NCI-H748 treated with DMSO at 0.1 percent for 48 hours (cell line): ENCODE results near the gene DUSP8.

ENCODE experiments used
- DNase-seq: peaks from one replicate; lab custom pipeline; 2025; lab: John Stamatoyannopoulos, UW

The DUSP8 gene

DNA sequence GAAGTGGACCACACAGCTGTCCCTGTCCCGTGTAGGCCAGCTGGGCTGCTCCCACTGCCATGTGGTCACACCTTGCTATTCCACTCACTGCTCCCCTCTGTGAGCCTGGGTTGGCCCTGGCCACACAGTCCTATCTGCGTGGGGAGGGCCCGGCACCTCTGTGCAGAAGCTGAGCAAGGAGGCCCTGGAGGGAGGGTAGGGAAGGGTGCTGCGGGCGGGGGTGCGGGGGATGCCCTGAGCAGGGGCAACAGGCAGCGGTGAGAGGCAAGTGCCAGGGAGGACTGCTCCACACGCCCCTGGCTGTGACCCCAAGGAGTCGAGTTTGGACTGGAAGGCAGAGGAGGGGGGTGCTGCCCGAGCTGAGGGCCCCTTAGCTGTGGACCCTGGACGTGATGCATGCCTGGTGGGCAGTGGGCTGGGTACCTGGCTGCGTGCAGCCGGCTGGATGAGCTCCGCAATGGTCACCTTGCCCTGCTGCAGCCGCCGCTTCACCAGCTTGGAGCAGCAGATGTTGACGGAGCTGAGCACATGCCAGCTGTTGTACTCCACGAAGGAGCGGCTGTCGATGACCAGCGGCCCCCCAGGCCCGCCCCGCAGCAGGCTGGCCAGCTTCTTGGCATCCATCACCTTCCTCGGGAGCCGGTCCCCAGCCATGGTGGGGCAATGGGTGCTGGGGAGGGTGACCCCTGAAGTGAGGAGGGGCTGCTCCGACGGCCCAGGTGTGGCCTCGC lies 6.7 kb downstream of the DUSP8 start:
- no peak for DNase-seq

- no peak for DNase-seq
These were observed 7.4 kb downstream of the DUSP8 start for GRCh38 chr11:1564535-1565172.

DNA sequence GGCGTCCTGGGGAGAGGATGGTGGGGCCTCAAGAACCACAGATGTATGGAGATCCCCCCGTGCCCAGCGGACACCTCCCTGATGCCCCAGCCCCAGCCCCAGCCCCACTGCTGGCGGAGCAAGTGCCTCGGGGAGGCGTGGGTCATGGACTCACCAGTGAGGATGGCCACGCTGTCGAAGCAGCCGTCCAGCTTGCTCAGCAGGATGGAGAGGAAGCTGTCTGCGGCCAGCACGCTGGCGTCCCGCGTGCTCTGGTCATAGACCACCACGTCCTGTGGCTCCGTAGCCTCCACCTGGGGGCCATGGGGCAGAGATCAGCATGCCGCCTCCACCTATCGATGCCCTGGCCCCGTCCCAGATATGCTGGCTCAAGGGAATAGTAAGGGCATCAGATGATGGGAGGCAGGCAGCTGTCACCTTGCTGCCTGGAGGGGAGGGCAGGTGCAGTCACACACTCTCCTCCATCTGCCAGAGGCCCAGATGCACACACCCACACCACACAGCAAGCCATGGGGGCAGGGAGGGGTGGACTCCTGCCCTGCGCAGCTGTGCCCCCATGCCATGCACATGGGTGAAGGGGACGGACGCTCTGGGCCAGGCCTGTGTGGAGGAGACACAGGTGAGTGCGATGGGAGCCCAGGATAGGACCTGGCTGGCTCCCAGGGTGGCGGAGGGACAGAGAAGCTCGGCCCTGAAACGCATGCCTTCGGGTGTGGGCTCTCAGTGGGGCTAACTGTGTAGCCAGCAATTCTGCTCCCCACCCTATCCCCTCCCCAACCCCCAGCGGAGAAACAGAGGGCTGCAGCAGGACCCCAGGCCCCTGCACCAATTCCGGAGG lies 8.2 kb downstream of the DUSP8 start:
- DNase-seq, result no peak

- DNase-seq, result no peak
These were observed 8.9 kb downstream of the DUSP8 start for GRCh38 chr11:1563149-1563638.

DNA sequence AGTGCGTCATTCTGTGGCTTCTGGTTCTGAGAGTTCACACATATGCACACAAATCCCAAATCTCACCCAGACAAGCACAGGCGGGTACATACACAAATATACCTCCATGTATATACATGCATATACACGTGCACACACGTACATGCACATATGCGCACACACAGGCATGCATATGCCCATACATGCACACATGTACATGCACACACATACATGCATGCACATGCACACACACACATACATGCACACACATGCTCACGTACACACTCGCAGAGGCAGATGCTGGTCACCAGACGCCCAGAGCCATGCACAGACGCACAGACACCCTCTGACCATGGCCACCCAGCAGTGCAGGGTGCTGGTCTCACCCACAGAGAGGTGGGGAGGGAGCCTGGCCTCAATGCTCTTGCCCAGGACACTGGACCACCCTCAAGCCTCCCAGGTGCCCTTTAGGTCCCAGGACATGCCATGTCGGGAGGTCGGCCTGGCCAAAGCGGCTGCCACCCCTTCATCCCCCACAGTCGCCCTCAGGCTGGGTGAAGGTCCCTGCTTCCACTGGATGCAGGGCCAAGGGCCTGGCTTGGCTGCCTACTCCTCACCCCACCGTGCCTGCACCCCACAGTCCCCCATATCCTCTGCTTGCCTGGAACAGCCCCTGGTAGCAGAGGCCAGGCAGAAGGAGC lies 9.5 kb downstream of the DUSP8 start:
- no peak for DNase-seq

DNA sequence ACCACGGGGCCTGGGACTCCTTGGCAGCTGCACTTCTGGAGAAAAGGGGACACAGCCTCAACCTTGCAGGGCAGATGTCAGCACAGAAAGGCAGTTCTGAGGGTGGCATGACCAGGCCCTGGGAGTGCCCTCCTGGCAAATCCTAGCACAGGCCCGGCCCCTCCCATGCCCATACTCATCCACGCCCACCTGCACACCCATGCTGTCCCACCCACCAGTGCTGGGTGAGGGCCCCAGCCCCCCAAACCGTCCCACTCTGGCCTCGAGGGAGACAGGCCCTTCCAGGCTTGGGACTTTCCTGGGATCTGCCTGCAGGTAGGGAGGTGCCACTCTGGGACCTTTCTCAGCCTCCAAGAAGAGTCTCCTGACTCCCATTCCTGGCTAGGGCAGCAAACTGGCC lies 10.1 kb downstream of the DUSP8 start:
- no peak for DNase-seq

DNA sequence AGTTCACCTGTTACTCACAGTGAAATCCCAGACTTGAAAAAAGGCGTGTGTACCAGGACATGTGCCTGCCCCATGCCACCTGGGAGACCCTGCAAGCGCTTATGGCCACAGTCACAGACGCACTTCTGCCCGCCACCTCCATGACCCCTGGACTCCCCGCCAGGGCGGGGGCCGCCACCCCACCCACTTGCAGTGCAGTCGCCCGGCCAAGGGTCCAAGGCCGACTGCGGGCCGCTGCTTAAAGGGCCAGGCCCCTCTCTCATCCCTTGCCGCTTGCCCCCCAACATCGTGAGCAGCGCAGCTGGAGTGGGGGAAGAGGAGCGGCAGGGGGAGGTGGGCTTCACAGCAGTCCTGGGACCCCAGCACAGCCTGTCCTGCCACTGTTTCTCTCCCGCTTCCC lies 10.8 kb downstream of the DUSP8 start:
- DNase-seq, result no peak

DNA sequence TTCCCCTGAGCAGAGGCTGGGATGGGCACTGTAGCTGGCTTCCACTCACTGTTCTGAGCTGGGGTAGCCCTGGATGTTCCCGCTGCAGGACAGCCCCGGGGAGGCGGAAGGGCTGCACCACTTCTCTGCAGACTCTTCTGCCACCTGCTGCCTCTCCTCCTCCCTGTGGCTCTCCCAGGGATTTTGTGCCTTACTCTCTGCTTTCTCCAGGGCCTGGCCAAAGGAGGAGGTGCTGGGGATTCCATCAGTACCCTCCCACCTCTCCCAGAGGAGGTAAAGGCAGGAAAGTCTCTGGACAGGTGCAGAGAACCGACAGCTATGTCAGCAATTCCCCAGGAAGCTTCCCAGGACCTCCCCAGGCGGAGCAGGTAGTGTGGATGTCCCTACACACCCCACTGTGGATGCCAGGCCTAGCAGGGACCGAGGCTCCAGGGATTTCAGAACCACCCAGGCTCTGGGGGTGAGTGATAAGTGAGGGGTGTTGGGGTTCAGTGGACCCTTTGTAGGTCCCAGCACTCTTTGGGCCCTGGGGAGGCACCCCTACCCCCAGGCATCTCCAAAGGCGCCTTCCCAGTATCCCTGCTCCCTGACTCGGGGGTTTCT lies 11.3 kb downstream of the DUSP8 start:
- DNase-seq, result no peak

DNA sequence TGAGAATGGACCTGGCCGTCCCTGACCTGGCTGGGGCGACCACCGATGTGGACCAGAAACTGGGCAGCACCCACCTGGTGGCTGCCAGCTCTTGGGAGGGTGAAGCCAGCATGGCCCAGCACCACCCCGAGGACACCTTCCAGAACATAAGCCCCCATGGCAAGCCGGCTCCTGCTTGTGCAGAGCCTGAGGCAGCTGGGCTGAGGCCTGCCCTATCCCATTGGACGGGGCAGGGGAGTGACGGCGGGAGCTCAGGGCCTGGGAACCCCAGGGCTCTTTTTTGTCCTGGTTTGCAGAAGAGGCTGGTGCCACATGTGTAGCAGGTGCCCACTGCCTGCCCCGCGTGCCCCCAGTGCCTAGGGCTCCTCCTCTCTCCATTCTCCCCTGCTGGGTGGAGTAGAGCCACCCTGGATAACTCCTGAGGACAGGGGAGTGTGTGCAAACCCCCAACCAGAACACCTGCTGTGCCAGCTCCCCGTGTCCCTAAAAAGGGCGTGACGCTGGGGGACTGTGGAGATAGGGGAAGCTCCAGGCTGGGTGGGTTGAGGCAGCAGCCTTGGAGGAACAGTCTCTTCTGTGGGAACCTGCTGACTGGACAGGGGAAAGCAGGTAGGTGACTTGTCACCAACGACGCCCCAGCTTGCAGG lies 11.9 kb downstream of the DUSP8 start:
- DNase-seq, result no peak

- DNase-seq, result no peak
These were observed 12.7 kb downstream of the DUSP8 start for GRCh38 chr11:1559111-1559951.

- no peak for DNase-seq
These were observed 13.3 kb downstream of the DUSP8 start for GRCh38 chr11:1558775-1559110.

DNA sequence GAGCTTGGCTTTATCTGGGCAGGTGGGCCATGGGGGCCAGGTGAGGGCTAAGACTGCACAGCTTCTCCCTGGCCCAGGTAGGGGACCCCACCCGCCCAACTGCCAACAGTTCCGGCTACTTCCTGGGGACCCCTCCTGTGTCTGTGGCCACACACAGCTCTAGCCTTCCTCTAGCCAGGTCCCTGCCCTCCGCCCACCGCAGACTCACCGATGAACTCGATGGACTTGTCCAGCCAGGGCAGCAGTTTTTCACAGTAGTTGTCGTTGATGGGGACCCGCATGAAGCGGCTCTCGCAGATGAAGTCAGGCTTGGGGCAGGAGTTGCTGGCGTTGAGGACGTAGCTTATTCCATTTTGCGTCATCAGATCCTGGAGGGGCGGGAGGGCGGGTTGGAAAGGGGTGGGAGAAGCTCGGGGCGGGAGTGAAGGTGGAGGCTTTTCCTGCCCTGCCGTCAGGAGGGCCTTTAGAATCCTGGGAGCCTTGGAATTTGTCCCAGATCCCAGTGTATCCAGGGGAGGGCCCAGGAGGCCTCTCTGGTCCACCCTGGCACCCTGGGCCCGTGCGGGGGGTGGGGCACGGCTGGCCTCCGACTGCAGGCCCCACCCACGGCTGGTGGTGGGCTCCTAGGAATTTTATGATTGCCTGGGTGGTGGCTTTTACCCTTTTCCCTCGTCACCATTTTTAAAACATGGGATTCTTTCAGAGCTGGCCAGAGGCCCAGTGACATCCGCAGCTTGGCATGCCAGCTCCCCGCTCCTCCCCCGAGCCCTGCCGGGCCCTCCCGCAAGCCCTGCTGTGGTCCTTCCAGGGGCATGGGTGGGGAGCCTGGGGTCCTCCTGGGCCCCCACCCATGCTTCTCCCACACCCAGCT lies 13.9 kb downstream of the DUSP8 start:
- no peak for DNase-seq

DNA sequence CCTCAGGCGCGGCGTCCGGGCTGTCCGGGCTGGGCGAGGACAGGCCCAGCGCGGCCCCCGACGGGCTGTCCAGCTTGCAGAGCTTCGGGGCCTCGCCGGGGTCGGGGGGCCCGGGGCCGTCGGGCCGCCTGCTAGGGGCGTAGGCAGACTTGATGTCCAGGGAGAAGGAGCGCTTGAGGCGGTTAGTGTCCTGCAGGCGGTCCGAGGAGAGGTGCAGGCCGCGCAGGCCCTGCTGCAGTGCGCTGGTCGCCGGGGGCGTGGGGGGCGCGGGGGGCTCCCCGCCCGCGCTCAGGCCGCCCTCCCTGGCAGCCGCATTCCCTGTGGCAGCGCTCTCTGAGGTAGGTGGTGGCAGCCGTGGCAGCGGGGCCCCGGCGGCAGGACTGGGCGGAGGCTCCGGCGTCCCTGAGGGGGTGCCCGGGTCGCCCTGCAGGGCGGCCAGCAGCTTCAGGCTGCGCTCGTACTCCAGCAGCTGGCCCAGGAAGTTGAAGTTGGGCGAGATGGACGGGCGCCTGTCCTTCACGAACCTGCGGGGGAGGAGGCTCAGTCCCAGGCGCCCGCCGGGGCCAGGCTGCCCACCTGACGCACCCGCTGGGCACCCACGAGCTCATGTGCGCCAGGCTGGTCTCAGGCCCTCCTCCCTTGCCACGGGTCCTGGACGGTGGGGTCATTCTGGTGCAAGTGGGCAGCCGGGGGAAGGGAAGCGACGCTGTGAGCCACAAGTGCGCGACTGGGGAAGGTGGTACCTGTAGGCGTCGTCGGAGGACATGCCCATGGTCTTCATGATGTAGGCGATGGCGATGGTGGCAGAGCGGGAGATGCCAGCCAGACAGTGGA lies 14.8 kb downstream of the DUSP8 start:
- DNase-seq, result no peak

GRCh38 chr11:1556278-1556902 lies 15.7 kb downstream of the DUSP8 start:
- DNase-seq, result no peak

DNA sequence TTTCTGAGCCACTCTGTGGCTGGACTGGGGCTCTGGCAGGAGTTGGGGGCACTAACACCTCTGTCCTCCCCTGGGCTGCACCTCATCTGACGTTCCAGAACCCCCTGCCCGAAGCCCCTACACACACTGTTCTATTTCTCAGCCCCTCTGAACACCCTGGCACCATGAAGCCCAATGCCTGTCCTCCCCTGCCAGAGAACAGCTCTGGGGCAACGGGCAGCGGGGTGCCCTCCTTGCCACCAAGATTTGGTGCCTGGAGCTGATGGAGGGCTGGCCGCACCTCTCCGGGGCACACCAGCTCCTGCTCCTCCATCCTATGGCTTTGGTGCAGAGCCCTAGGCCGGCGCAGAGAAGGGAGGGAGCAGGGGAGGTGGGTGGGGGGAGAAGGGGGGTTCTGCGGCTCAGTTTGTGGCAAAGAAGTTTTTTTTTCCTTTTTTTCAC lies 16.3 kb downstream of the DUSP8 start:
- no peak for DNase-seq

GRCh38 chr11:1554981-1555712 lies 16.9 kb downstream of the DUSP8 start:
- DNase-seq, result no peak
